ENCODE data around the gene APBA1.

DNA sequence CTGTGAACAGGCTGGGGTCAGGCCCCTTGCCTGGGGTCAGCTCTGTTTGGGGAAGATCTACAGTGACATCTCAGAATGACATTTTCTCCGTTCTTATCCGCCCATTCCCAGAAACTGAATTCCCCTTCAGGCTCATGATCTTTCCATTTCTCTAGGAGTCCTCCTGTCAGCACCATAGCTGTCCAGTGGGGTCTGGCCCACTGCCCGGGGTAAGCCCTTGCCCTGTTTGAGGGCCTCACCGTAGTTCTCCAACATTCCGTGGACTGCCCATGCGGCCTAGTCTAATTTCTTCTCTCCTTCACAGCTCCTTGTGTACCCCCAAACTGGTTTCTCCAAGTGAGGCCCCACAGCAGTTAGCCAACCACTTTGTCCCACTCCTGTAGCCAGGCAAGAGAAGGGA lies 278.7 kb downstream of the APBA1 start:
- TF ChIP-seq POU2F2 (IDR thresholded peaks at IDR 0.05; ENCODE audit: low read depth, low read length) (no peak), TAF1 (IDR thresholded peaks at IDR 0.05; ENCODE audit: low read depth, low read length) (no peak), POLR2AphosphoS5 (IDR thresholded peaks at IDR 0.05; ENCODE audit: low read depth, low read length) (no peak)
